ENCODE measurements around the gene SEMA3B.
"Not testable (repeated sequence)": the region's sequence is repeated elsewhere in the genome, so short reads cannot be mapped to it uniquely, and the experiment has no call there.

GRCh38 chr3:50244813-50245212 lies 24.1 kb upstream of the SEMA3B start:
- TF ChIP-seq CTCF (conservative IDR thresholded peaks at IDR 0.05; ENCODE audit: low read length); EZH2phosphoT487 (IDR thresholded peaks at IDR 0.05; ENCODE audit: borderline replicate concordance): not testable (repeated sequence)
